Inferior parietal cortex (tissue), 1 donor: ENCODE measurements around the gene CKM.

Experiments
- DNase-seq: peaks from one replicate; pipeline ENCODE4 v3.0.0-alpha.2; 2016; ENCODE audit errors: extremely low spot score

The CKM gene

DNA sequence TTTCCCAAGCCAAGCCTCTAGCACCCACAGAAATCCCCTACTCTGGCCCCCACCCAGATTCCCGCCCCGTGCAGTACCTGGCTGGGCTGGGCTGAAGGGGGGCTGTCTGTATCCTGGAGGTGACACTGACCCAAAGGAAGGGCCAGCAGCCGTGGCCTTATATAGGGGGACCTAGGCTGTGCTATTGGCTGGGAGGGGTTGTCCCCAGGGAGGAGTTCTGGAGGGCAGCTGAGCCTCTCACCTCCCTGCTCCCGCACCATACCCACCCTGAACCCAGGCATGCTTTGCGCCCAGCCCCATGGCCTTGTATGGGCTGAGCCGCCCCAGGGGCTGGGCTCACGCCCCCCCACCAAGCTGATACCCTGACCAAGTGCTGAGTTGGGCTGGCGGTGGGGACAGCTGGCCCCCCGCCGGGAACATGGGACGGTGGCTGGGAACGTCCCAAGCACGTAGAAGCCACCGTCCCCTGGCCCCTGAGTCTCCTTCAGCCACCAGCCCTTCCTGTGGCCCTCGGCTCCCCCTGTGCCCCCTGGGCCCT lies at the start of gene CKM:
Gene CKM (minus strand): TSS at position 132 of the 538 bp plus-strand sequence. CDS start 3,162 bp downstream, outside the sequence.
- DNase-seq: no peak

DNA sequence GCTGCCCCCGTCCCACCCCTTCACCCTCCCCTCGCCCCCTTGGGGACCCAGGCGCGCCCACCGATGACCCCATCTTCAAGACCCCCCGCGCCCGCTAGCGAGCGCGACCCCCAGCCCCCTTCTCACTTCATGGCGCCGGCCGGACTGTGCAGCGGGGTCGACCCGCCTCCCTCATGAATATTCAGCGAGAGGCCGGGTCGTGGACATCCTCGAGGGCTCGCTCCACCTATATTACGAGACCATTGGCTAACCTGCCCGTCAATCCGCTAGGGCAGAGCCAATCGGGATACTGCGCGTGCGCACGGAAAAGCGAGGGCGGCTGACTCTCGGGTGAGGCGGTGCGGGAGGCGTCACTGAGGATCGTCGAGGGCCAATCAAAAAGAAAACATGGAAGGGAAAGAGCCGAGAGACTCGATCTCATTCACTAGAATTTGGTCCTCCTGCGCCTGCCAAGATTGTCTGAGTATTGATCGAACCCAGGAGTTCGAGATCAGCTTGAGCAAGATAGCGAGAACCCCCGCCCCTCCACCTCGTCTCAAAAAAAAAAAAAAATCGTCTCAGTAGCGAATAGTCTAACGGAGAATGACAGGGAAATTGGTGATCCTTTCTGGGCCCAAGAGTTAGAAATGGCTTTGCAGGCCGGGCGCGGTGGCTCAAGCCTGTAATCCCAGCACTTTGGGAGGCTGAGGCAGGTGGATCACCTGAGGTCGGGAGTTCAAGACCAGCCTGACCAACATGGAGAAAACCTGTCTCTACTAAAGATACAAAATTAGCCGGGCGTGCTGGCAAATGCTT lies 47.9 kb upstream of the CKM start, which contains the start of gene ERCC2:
Gene ERCC2 (minus strand): TSS at position 164 of the 795 bp plus-strand sequence. CDS start 33 bp downstream, at position 131.
- peak; percentile 99 for DNase-seq

- DNase-seq: no peak
Observed at GRCh38 chr19:45368737-45369340, 46.2 kb upstream of the CKM start.

DNA sequence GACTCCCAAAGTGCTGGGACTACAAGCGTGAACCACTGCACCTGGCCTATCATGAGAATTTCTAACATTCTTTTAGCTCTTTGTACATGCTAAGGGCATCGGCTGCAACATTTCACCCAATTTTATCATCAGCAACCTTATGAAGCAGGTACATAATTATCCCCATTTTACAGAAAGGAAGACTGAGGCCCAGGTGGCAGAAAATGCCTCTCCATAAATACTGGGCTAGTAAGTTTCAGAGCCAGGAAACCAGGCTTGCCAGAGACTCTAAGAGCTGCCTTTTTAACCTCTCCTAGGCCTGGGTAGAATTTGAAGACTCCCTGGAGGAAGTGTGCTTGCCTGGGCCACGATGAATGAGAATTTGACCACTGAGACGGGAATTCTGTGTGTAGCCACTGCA lies 45.5 kb upstream of the CKM start:
- no peak for DNase-seq

DNA sequence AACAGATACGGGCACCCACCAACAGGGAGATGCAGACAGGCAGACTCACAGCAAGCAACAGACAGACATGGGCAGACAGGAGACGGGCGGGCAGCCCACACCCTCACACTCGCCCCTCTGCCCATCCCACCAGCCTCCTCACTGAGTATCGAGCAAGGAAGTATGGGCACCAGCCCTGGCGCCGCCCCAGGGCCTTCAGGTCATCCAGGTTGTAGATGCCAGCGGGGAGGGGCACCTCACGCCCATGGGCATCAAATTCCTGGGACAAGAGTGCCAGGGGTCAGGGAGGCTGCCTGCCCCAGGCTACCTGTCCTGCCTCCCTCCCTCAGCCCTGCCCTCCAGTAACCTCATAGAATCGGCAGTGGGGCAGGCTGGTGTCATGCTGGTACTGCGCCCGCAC lies 42.0 kb upstream of the CKM start:
- DNase-seq: no peak

- DNase-seq: no peak
Observed at GRCh38 chr19:45363861-45364459, 41.3 kb upstream of the CKM start.

GRCh38 chr19:45362291-45362690 lies 39.6 kb upstream of the CKM start:
- DNase-seq: no peak

DNA sequence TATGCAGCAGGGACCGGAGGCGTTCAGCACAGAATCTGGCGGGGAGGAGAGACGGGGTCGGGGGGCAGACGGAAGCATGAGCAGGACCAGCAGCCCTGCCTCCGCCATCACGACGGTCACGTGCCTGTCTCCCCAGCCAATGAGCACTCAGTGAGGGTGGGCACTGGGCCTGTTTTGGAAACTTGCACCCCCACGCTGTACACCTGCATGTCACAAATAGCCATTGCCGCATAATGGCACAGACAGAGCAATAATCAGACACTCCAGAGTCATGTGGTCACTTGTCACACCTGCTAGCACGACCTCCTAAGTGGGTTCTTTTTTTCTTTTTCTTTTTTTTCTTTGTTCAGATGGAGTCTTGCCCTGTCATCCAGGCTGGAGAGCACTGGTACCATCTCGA lies 38.9 kb upstream of the CKM start:
- DNase-seq: no peak

GRCh38 chr19:45358213-45358792 lies 35.6 kb upstream of the CKM start:
- no peak for DNase-seq

- DNase-seq: no peak
Observed at GRCh38 chr19:45357445-45357783, 34.7 kb upstream of the CKM start.

DNA sequence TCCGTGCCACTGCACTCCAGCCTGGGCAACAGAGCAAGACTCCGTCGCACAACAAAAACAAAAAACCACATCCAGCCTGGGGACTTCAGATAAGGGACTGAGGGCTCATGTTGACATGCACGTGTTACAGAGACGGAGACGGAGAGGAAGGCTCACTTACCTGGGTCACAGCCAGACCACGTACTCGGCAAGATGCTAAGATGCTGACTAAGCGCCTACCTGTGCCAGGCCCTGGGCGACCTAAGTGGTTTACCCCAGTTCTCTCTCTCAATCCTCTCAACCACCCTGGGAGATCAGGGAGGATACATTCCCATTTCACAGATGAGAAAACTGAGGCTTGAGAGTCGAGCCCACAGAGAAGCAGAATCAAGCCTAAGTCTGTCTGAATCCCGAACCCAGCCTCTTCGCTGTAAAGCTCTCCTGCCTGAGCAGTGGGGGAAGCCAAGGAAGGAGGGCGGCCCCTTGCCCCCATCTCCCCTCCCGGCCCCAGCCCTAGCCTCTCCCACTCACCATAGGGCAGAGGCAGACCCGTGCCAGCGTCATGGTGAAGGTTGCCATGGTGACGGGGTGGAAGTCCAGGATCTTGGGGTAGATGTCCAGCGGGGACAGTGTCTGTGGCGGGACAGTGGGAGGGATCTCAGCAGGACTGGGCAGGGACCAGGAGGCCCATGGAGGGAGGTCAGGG lies 34.2 kb upstream of the CKM start:
- no peak for DNase-seq

DNA sequence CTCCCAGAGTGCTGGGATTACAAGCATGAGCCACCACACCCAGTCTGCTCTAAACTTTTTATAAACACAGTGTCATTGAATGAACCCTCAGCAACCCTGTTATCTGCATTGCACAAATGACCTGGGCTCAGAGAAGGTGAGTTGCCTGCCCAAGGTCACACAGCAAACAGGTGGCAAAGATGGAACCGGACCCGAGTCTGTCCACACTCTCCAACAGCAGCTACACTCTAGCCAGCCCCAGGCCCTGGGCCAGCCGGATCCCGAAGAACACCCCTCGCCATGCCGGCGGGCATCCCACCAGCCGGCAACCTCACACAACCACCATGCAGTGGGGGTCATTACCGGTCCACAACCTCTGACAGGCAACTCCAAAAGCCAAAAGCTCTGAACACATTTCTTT lies 33.2 kb upstream of the CKM start:
- DNase-seq: no peak

DNA sequence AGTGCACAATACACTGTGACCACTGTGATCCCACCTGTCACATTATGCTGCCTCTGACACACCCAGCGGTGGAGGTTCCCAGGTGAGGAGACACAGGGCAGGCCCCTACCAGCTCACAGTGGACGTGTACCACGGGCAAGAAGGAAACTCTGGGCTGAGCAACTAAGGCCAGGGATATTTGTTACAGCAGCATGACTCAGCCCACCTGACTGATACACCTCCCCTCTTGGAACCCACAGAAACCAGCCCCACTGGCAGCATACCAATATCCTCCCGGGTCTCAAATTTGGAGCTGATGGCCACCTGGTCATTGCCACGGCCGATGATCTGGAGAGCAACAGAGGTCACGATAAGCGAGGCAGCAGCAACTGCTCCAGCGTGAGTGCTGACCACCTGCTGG lies 32.7 kb upstream of the CKM start:
- DNase-seq: no peak

DNA sequence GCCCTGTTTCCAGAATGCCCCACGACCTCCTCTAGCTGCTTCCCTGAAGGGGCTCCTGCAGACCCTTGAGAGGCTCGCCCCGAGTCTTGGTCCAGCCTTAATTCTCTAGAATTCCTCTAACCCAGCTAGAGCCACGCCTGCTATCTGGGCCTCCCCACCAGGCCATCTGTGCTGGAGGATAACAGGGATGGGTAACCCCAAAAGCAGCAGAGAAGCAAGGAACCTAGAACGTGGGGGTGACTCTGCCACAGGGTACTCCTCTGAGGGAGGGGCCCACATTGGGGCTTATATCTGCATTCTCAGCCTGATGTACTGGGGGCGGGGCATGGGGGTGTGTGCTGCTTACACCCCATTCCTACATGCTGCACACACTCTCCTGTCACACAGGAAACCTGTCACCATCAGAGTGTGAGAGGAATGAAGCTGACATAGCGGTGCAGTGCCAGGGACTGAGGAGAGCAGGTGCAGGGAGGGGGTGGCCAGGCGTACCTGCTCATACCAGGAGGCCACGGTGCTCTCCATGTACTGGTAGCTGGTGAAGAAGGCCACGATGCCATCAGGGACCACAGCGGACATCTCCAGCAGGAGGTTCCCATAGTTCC lies 31.7 kb upstream of the CKM start:
- DNase-seq: no peak

- DNase-seq: no peak
Observed at GRCh38 chr19:45352914-45353796, 30.5 kb upstream of the CKM start.

DNA sequence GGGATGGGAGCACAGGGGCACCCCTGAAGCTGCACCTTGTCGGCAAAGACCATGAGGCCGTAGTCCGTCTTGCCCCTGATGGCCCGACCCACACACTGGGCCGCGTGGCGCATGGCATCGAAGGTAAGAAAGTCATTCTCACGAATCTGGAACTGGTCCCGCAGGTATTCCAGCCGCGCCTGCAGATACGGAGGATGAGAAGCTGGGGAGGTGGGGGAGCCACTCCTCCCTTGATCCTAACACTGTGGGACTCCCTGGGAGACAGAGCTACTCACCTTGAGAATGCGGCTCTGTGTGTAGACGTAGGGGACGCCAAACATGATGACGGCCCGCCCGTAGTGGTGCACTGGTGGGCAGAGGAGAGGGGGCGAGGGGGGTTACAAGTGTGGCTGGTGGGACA lies 29.8 kb upstream of the CKM start:
- no peak for DNase-seq

- DNase-seq: no peak
Observed at GRCh38 chr19:45352062-45352461, 29.4 kb upstream of the CKM start.

GRCh38 chr19:45351401-45351952 lies 28.8 kb upstream of the CKM start:
- no peak for DNase-seq

DNA sequence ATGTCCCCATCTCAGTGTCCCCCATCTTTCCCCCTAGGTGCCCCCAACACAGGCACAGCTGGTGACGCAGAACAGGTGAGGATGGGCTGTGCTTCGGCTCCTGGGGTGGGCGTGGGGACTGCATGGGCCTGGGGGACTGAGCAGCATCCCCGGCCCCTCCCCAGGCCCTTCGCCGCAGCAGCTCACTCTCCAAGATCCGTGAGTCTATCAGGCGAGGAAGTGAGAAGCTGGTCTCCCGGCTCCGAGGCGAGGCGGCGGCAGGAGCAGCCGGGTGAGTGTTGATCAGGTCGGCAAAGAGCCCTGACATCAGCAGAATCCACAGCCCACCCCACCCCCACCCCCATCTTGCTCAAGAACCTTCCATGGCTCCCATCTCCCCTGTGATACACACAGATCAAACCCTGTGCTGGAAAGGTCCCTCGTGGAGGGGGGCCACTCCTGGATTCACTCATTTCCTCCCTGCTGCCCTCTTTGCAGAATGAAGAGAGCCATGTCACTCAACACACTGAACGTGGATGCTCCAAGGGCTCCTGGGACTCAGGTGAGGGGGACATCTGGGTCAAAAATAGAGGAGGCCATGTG lies 27.9 kb upstream of the CKM start:
- no peak for DNase-seq
